Measurements from ENCODE around the gene TRIM62. TPM values are rescaled to one million over a fixed set of nuclear protein-coding genes. Genes with fewer than 3 reads are reported as not detected.
A peak's percentile ranks its signal among the peaks of the same experiment; 100 is the strongest.

The TRIM62 gene
- total RNA-seq (2014; rRNA removed; shearing (Covaris generic)), result 5.3 and 7.7 TPM in 2 replicates

GRCh38 chr1:33181921-33182341 lies at the start of gene TRIM62:
TRIM62 (minus strand) TSS chr1:33182043; CDS start chr1:33181432, 611 bp downstream.
- DNase-seq (ENCODE audit: low spot score), result peak; percentile 88

GRCh38 chr1:33231166-33231565 lies 49.3 kb upstream of the TRIM62 start:
- no peak for DNase-seq (ENCODE audit: low spot score)

GRCh38 chr1:33228935-33229487 lies 47.2 kb upstream of the TRIM62 start:
- DNase-seq (ENCODE audit: low spot score), result no peak

- no peak for DNase-seq (ENCODE audit: low spot score)
Observed at GRCh38 chr1:33225586-33225985, 43.7 kb upstream of the TRIM62 start.

GRCh38 chr1:33224166-33224707 lies 42.4 kb upstream of the TRIM62 start:
- DNase-seq (ENCODE audit: low spot score), result no peak

GRCh38 chr1:33222381-33222780 lies 40.5 kb upstream of the TRIM62 start:
- DNase-seq (ENCODE audit: low spot score), result no peak

GRCh38 chr1:33221385-33221758 lies 39.5 kb upstream of the TRIM62 start:
- DNase-seq (ENCODE audit: low spot score), result no peak

- no peak for DNase-seq (ENCODE audit: low spot score)
Observed at GRCh38 chr1:33220676-33221384, 39.0 kb upstream of the TRIM62 start.

- no peak for DNase-seq (ENCODE audit: low spot score)
Observed at GRCh38 chr1:33219886-33220661, 38.2 kb upstream of the TRIM62 start.

- DNase-seq (ENCODE audit: low spot score), result no peak
Observed at GRCh38 chr1:33211972-33212371, 30.1 kb upstream of the TRIM62 start.

- no peak for DNase-seq (ENCODE audit: low spot score)
Observed at GRCh38 chr1:33206340-33206739, 24.5 kb upstream of the TRIM62 start.

GRCh38 chr1:33195556-33195955 lies 13.7 kb upstream of the TRIM62 start:
- no peak for DNase-seq (ENCODE audit: low spot score)

- no peak for DNase-seq (ENCODE audit: low spot score)
Observed at GRCh38 chr1:33191731-33192275, 10.0 kb upstream of the TRIM62 start.

- no peak for DNase-seq (ENCODE audit: low spot score)
Observed at GRCh38 chr1:33190701-33191100, 8.9 kb upstream of the TRIM62 start.

- DNase-seq (ENCODE audit: low spot score), result no peak
Observed at GRCh38 chr1:33188572-33189275, 6.9 kb upstream of the TRIM62 start.

- no peak for DNase-seq (ENCODE audit: low spot score)
Observed at GRCh38 chr1:33186936-33187335, 5.1 kb upstream of the TRIM62 start.

- DNase-seq (ENCODE audit: low spot score), result no peak
Observed at GRCh38 chr1:33185541-33185940, 3.7 kb upstream of the TRIM62 start.

- DNase-seq (ENCODE audit: low spot score), result no peak
Observed at GRCh38 chr1:33183306-33183705, 1.5 kb upstream of the TRIM62 start.

- no peak for DNase-seq (ENCODE audit: low spot score)
Observed at GRCh38 chr1:33182896-33183295, 1.1 kb upstream of the TRIM62 start.

- no peak for DNase-seq (ENCODE audit: low spot score)
Observed at GRCh38 chr1:33182401-33182841, 578 bp upstream of the TRIM62 start.
